HUES64 (cell line): Measurements from ENCODE around the gene TSPYL2.
A peak's percentile ranks its signal among the peaks of the same experiment; 100 is the strongest.

Experiments
- H3K27ac ChIP-seq: 2 replicates; pipeline ENCODE4 v1.7.0; 2013; ENCODE audit warnings: low read depth, low read length, inconsistent platforms
- H3K27me3 ChIP-seq: 2 replicates; pipeline ENCODE4 v1.6.1; 2013; ENCODE audit warnings: mild to moderate bottlenecking, low read length; ENCODE audit not compliant: insufficient read depth
- H3K36me3 ChIP-seq: 2 replicates; pipeline ENCODE4 v1.6.1; 2013; ENCODE audit warnings: mild to moderate bottlenecking, low read length; ENCODE audit not compliant: insufficient read depth
- H3K4me1 ChIP-seq: 2 replicates; pipeline ENCODE4 v1.6.1; 2013; ENCODE audit warnings: mild to moderate bottlenecking, low read length, moderate library complexity; ENCODE audit not compliant: insufficient read depth
- H3K4me3 ChIP-seq: 2 replicates; pipeline ENCODE4 v1.5.1; 2013; ENCODE audit warnings: mild to moderate bottlenecking, low read length, moderate library complexity
- H3K9ac ChIP-seq: 2 replicates; pipeline ENCODE4 v1.6.1; 2013; ENCODE audit warnings: mild to moderate bottlenecking, low read depth, low read length
- H3K9me3 ChIP-seq: 2 replicates; pipeline ENCODE4 v1.6.1; 2013; ENCODE audit warnings: low read depth, low read length; ENCODE audit not compliant: insufficient read depth
- WGBS: fragments of 150-250, 120-280 bp; methylation state at CpG from one replicate; pipeline ENCODE4 v1.1.7; 2013; ENCODE audit warnings: missing lambda C conversion rate; 5-methylcytosine and 5-hydroxymethylcytosine counted together

Gene TSPYL2

GRCh38 chrX:53093177-53093655 is 11.0 kb downstream of the TSPYL2 start:
- Histone ChIP-seq H3K27ac (peak overlapping the region; percentile 96), H3K9ac (peak overlapping the region; percentile 68; the same call in 1 of the 2 replicates), H3K27me3 (no peaks in the 10 kb centered on the region), H3K4me1 (no peaks in the 10 kb centered on the region), H3K9me3 (no peaks in the 10 kb centered on the region), H3K36me3 (no peaks in the 10 kb centered on the region), H3K4me3 (peak overlapping the region; percentile 88)
- 1% methylated on average over 16 of the region's 16 CpGs for WGBS

- Histone ChIP-seq H3K4me3 (peak within 1 kb of the TSS; percentile 88), H3K9me3 (no peaks in the 10 kb centered on the region), H3K36me3 (no peaks in the 10 kb centered on the region), H3K27me3 (no peaks in the 10 kb centered on the region), H3K9ac (peak within 1 kb of the TSS; percentile 78), H3K27ac (peak within 1 kb of the TSS; percentile 96), H3K4me1 (no peaks in the 10 kb centered on the region)
- under 1% methylated on average over 65 of the region's 67 CpGs for WGBS
Observed at GRCh38 chrX:53093748-53094581, 11.8 kb downstream of the TSPYL2 start, which contains the start of gene KANTR. KANTR (plus strand) TSS chrX:53094142; CDS start chrX:53124273, 30,131 bp downstream.

GRCh38 chrX:53094582-53094905 is 12.4 kb downstream of the TSPYL2 start:
- Histone ChIP-seq H3K27ac (no peak overlapping the region; the same call in 1 of the 2 replicates), H3K36me3 (peaks cover 4% of the 10 kb centered on the region; the same call in 1 of the 2 replicates), H3K27me3 (no peaks in the 10 kb centered on the region), H3K9me3 (no peaks in the 10 kb centered on the region), H3K4me1 (no peaks in the 10 kb centered on the region), H3K9ac (peak overlapping the region; percentile 78), H3K4me3 (peak overlapping the region; percentile 88)
- WGBS, result 0% methylated on average over 4 of the region's 5 CpGs

- Histone ChIP-seq H3K9ac (no peak overlapping the region), H3K4me3 (no peak overlapping the region), H3K4me1 (no peaks in the 10 kb centered on the region), H3K27me3 (no peaks in the 10 kb centered on the region), H3K9me3 (no peaks in the 10 kb centered on the region), H3K27ac (no peak overlapping the region), H3K36me3 (peaks cover 8% of the 10 kb centered on the region; the same call in 1 of the 2 replicates)
- WGBS, result 93% methylated on average over 2 of the region's 3 CpGs
Observed at GRCh38 chrX:53095796-53096195, 13.6 kb downstream of the TSPYL2 start.

GRCh38 chrX:53114864-53115549 is 32.8 kb downstream of the TSPYL2 start:
- Histone ChIP-seq H3K9ac (no peak overlapping the region), H3K4me1 (no peaks in the 10 kb centered on the region), H3K27me3 (no peaks in the 10 kb centered on the region), H3K4me3 (no peak overlapping the region), H3K9me3 (no peaks in the 10 kb centered on the region), H3K36me3 (no peaks in the 10 kb centered on the region), H3K27ac (no peak overlapping the region)
- 95% methylated on average over 6 of the region's 6 CpGs for WGBS

GRCh38 chrX:53115550-53115874 is 33.3 kb downstream of the TSPYL2 start:
- Histone ChIP-seq H3K4me3 (no peak overlapping the region), H3K36me3 (no peaks in the 10 kb centered on the region), H3K9ac (no peak overlapping the region), H3K27ac (no peak overlapping the region), H3K27me3 (no peaks in the 10 kb centered on the region), H3K9me3 (no peaks in the 10 kb centered on the region), H3K4me1 (no peaks in the 10 kb centered on the region)
- 100% methylated on average over 2 of the region's 2 CpGs for WGBS

GRCh38 chrX:53116101-53116500 is 33.9 kb downstream of the TSPYL2 start:
- Histone ChIP-seq H3K36me3 (no peaks in the 10 kb centered on the region), H3K4me3 (no peak overlapping the region), H3K9me3 (no peaks in the 10 kb centered on the region), H3K27me3 (no peaks in the 10 kb centered on the region), H3K27ac (no peak overlapping the region), H3K4me1 (no peaks in the 10 kb centered on the region), H3K9ac (no peak overlapping the region)
- 96% methylated on average over 3 of the region's 3 CpGs for WGBS

GRCh38 chrX:53122013-53122412 is 39.8 kb downstream of the TSPYL2 start:
- Histone ChIP-seq H3K4me1 (no peaks in the 10 kb centered on the region), H3K4me3 (no peak overlapping the region), H3K27ac (no peak overlapping the region), H3K9ac (no peak overlapping the region), H3K9me3 (no peaks in the 10 kb centered on the region), H3K36me3 (no peaks in the 10 kb centered on the region), H3K27me3 (no peaks in the 10 kb centered on the region)
- WGBS, result 86% methylated on average over 1 of the region's 1 CpG

- Histone ChIP-seq H3K9me3 (no peaks in the 10 kb centered on the region), H3K9ac (no peak overlapping the region), H3K27ac (no peak overlapping the region), H3K27me3 (no peaks in the 10 kb centered on the region), H3K36me3 (no peaks in the 10 kb centered on the region), H3K4me3 (no peak overlapping the region), H3K4me1 (no peaks in the 10 kb centered on the region)
Observed at GRCh38 chrX:53125506-53125905, 43.3 kb downstream of the TSPYL2 start.

GRCh38 chrX:53126377-53126776 is 44.2 kb downstream of the TSPYL2 start:
- no CpG with 5 or more reads among the region's 2 CpGs for WGBS
- no peak overlapping the region for H3K4me3 ChIP-seq
- H3K27me3 ChIP-seq, result no peaks in the 10 kb centered on the region
- no peak overlapping the region for H3K27ac ChIP-seq
- no peaks in the 10 kb centered on the region for H3K4me1 ChIP-seq
- no peaks in the 10 kb centered on the region for H3K36me3 ChIP-seq
- H3K9me3 ChIP-seq, result no peaks in the 10 kb centered on the region
- H3K9ac ChIP-seq, result no peak overlapping the region

- Histone ChIP-seq H3K27ac (no peak overlapping the region), H3K36me3 (no peaks in the 10 kb centered on the region), H3K27me3 (no peaks in the 10 kb centered on the region), H3K4me1 (no peaks in the 10 kb centered on the region), H3K4me3 (no peak overlapping the region), H3K9me3 (no peaks in the 10 kb centered on the region), H3K9ac (no peak overlapping the region)
- 96% methylated on average over 3 of the region's 3 CpGs for WGBS
Observed at GRCh38 chrX:53128097-53128749, 46.1 kb downstream of the TSPYL2 start.
